Upper lobe of left lung (tissue), 6 donors: Measurements from ENCODE around the gene DNASE1L2. TPM values are rescaled to one million over a fixed set of nuclear protein-coding genes. Genes with fewer than 3 reads are reported as not detected.

Experiments used
- ATAC-seq, 2 donors: fragments of 200-7000 bp; cut with Tn5 transposase; one replicate each; pipeline ENCODE4 v1.9.1; 2022; ENCODE audit warnings: mild to moderate bottlenecking in 2 of 2, moderate library complexity in 2 of 2; ENCODE audit not compliant: low FRiP score in 2 of 2
- DNase-seq, 2 donors: peaks; one replicate each; pipeline ENCODE4 v3.0.0-alpha.2; 2019 to 2020
- H3K27ac ChIP-seq, 4 donors: fragments of 200-600 bp; sonication (generic); one replicate each; pipeline ENCODE4 v1.5.1; 2016 to 2019
- H3K27me3 ChIP-seq, 4 donors: fragments of 200-600 bp; sonication (generic); one replicate each; pipeline ENCODE4 v1.5.1; 2017 to 2019
- H3K36me3 ChIP-seq, 4 donors: fragments of 200-600 bp; sonication (generic); one replicate each; pipeline ENCODE4 v1.5.1; 2016 to 2019
- H3K4me1 ChIP-seq, 4 donors: fragments of 200-600 bp; sonication (generic); one replicate each; pipeline ENCODE4 v1.5.1; 2018 to 2019
- H3K4me3 ChIP-seq, 4 donors: fragments of 200-600 bp; sonication (generic); one replicate each; pipeline ENCODE4 v1.5.1; 2017 to 2019; ENCODE audit warnings: mild to moderate bottlenecking in 2 of 4, moderate library complexity in 1 of 4
- H3K9me3 ChIP-seq, 4 donors: fragments of 200-600 bp; sonication (generic); one replicate each; pipeline ENCODE4 v1.5.1; 2018 to 2019
- EP300 ChIP-seq, 4 donors: sonication (generic); formaldehyde crosslinking; IDR thresholded peaks; one replicate each; pipeline ENCODE4 v1.5.1; 2017; ENCODE audit warnings: antibody characterized with exemption in 4 of 4, control low read depth in 2 of 4
- POLR2A ChIP-seq, 4 donors: fragments of 450-650 bp; IDR thresholded peaks; one replicate each; pipeline ENCODE4 v1.5.1; 2016 to 2017; ENCODE audit warnings: antibody characterized with exemption in 4 of 4, mild to moderate bottlenecking in 2 of 4
- POLR2AphosphoS5 ChIP-seq, 2 donors: sonication (generic); formaldehyde crosslinking; IDR thresholded peaks; one replicate each; pipeline ENCODE4 v1.5.1; 2017; ENCODE audit warnings: antibody characterized with exemption in 2 of 2
- WGBS, 2 donors: methylation state at CpG; one replicate each; pipeline ENCODE4 v1.1.5; 2017 to 2018; 5-methylcytosine and 5-hydroxymethylcytosine counted together
- total RNA-seq, 6 donors: library from RNA; depleted of rRNA in 4 of 6; stranded (reverse); fragments of >200 nt in 4 of 6; gene quantifications; one replicate each; pipeline versions ENCODE4 v1.1.0 to v1.2.1, GENCODE V29; 2016 to 2021
- TF ChIP-seq, protein P1 (sequence below), 6 experiments: fragments of 450-650 bp in 4 of 6; fragments of 200-600 bp in 2 of 6; sonication (generic) in 2 of 6; IDR thresholded peaks; one replicate each; pipeline ENCODE4 v1.5.1; 2016 to 2019; ENCODE audit warnings: antibody characterized with exemption in 6 of 6
- donor health status: DM: no; HTN: no; CAD: no; lungs with moderate emphysema.
- donor health status: DM: no; HTN: yes; CAD: no; lungs with severe emphysema.

DNASE1L2 gene, protein sequence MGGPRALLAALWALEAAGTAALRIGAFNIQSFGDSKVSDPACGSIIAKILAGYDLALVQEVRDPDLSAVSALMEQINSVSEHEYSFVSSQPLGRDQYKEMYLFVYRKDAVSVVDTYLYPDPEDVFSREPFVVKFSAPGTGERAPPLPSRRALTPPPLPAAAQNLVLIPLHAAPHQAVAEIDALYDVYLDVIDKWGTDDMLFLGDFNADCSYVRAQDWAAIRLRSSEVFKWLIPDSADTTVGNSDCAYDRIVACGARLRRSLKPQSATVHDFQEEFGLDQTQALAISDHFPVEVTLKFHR
- total RNA-seq, result 1 to 10 TPM in 3 of 6 donors, under 1 TPM in 1, not detected in 2; 0.79 to 2.1 (median 1.5) TPM

DNA sequence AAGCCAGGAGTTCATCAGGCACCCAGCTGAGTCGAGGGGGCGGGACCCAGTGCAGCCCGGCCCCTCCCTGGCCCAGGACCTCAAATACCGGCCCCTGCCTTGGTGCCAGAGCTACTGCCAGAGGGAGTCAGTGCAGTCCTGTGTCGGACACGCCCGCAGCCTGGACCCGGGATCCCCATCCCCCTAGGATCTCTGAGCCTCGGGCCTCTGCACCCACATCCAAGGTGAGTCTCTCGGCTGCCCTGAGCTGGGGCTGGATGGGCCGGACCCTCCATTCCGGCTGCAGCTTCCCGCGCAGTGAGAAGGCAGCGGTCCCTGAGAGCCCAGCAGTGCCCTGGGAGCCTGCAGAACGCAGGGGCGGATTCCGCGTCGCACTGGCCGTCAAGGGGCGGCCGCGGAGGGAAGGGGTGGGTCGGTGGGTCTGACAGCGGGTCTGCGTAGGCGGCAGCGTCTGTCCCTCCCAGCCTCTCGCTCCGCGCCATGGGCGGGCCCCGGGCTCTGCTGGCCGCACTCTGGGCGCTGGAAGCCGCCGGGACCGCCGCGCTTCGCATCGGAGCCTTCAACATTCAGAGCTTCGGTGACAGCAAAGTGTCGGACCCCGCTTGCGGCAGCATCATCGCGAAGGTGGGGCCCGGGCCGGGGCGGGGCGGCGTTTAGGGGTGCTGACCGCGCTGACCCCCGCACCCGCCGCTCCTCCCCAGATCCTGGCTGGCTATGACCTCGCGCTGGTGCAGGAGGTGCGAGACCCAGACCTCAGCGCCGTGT, at the start of gene DNASE1L2:
Gene DNASE1L2, plus strand, starts transcription at position 108 of the 765 bp plus-strand sequence. Its CDS starts 373 bp downstream, at position 481.
- ATAC-seq (peak in 1 of 2 donors; percentile 64), DNase-seq (peak in 1 of 2 donors; percentile 88)
- WGBS, 2 donors, result 10 to 20% methylated on average over 3 to 4 of the region's 64 CpGs
- no peak for TF ChIP-seq POLR2AphosphoS5 (IDR thresholded peaks at IDR 0.05)
- TF ChIP-seq POLR2A (IDR thresholded peaks at IDR 0.05), result no peak
- no peak for TF ChIP-seq EP300 (IDR thresholded peaks at IDR 0.05)
- TF ChIP-seq, protein P1, sequence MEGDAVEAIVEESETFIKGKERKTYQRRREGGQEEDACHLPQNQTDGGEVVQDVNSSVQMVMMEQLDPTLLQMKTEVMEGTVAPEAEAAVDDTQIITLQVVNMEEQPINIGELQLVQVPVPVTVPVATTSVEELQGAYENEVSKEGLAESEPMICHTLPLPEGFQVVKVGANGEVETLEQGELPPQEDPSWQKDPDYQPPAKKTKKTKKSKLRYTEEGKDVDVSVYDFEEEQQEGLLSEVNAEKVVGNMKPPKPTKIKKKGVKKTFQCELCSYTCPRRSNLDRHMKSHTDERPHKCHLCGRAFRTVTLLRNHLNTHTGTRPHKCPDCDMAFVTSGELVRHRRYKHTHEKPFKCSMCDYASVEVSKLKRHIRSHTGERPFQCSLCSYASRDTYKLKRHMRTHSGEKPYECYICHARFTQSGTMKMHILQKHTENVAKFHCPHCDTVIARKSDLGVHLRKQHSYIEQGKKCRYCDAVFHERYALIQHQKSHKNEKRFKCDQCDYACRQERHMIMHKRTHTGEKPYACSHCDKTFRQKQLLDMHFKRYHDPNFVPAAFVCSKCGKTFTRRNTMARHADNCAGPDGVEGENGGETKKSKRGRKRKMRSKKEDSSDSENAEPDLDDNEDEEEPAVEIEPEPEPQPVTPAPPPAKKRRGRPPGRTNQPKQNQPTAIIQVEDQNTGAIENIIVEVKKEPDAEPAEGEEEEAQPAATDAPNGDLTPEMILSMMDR (IDR thresholded peaks at IDR 0.05), result no peak
- Histone ChIP-seq H3K27me3 (peaks cover 0 to 19% (median 10%) of the 10 kb centered on the region in 4 donors), H3K4me3 (peak within 1 kb of the TSS in 2 of 4 donors; percentile 9 to 10), H3K9me3 (no peaks in the 10 kb centered on the region), H3K27ac (no peak within 1 kb of the TSS), H3K36me3 (peaks cover 25 to 52% (median 46%) of the 10 kb centered on the region in 4 donors), H3K4me1 (peaks cover 12 to 21% (median 19%) of the 10 kb centered on the region in 4 donors)

DNA sequence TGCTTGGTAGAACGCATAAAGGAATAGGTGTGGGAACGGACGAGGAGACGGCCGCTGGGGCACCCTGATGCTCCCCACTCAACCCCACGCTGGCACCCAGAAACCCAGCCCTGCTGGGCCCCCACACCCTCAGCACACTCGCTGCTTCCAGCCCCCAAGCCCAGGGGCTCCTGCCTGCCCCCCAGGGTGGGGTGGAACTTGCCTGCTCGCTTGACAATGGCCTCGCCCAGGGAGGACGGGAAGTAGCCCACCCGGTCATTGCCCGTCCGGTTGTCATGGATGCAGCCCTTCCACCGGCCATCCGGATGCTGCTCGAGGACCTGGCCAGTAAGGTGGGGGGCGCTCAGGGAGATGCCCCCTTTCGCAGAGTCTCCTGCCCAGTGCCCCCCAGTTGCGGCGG, 49.7 kb upstream of the DNASE1L2 start:
- no peaks in the 10 kb centered on the region for H3K4me1 ChIP-seq
- DNase-seq, result peak in 1 of 2 donors; percentile 58
- H3K4me3 ChIP-seq, result no peak overlapping the region
- 80 to 87% methylated on average over 1 to 15 of the region's 20 CpGs for WGBS, 2 donors
- no peak for TF ChIP-seq EP300 (IDR thresholded peaks at IDR 0.05)
- no peak for TF ChIP-seq POLR2AphosphoS5 (IDR thresholded peaks at IDR 0.05)
- TF ChIP-seq POLR2A (IDR thresholded peaks at IDR 0.05), result no peak
- TF ChIP-seq, protein P1 (IDR thresholded peaks at IDR 0.05), result no peak
- no peak overlapping the region for H3K27ac ChIP-seq
- H3K9me3 ChIP-seq, result no peaks in the 10 kb centered on the region
- no peaks in the 10 kb centered on the region for H3K27me3 ChIP-seq
- H3K36me3 ChIP-seq, result no peaks in the 10 kb centered on the region
- no peak for ATAC-seq

DNA sequence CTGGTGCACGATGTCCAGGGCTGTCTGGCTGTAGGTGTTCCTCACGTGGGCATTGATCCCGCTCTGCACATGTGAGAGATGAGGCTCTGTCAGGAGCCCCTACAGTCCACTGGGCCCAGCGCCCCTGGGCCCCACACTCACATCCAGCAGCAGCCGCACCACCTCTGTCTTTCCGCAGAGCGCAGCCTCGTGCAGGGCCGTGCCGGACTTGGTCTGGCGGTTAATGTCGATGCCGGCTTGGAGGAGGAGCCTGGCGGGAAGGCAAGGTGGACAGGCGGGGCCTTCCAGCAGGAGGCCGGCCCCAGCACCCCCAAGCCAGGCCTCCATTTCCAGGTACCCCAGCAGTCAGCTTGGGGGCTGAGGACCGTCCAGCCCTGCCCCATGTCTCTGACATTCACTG, 49.0 kb upstream of the DNASE1L2 start:
- no peak for DNase-seq
- ATAC-seq, result no peak
- Histone ChIP-seq H3K36me3 (no peaks in the 10 kb centered on the region), H3K27ac (no peak overlapping the region), H3K4me1 (no peaks in the 10 kb centered on the region), H3K27me3 (no peaks in the 10 kb centered on the region), H3K4me3 (no peak overlapping the region), H3K9me3 (no peaks in the 10 kb centered on the region)
- no peak for TF ChIP-seq POLR2AphosphoS5 (IDR thresholded peaks at IDR 0.05)
- TF ChIP-seq, protein P1 (IDR thresholded peaks at IDR 0.05), result no peak
- TF ChIP-seq POLR2A (IDR thresholded peaks at IDR 0.05), result no peak
- TF ChIP-seq EP300 (IDR thresholded peaks at IDR 0.05), result no peak
- WGBS, 2 donors, result 82 to 93% methylated on average over 7 to 17 of the region's 17 CpGs

DNA sequence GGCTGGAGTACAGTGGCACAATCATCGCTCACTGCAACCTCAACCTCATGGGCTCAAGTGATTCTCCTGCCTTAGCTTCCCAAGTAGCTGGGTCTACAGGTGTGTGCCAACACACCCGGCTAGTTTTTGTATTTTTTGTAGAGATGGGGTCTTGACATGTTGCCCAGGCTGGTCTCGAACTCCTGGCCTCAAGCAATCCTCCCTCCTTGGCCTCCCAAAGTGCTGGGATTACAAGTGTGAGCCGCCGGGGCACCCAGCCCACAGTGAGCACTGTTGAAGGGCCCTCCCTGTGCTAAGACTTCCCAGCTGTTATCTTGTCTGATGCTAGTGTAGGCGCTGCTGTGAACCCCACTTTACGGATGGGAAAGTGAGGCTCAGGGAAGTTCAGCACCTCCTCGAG, 47.8 kb upstream of the DNASE1L2 start:
- DNase-seq (peak in 1 of 2 donors; percentile 28), ATAC-seq (no peak)
- no peak overlapping the region for H3K27ac ChIP-seq
- no peaks in the 10 kb centered on the region for H3K36me3 ChIP-seq
- no peaks in the 10 kb centered on the region for H3K9me3 ChIP-seq
- H3K4me1 ChIP-seq, result no peaks in the 10 kb centered on the region
- 91 to 94% methylated on average over 8 of the region's 8 CpGs for WGBS, 2 donors
- H3K4me3 ChIP-seq, result no peak overlapping the region
- H3K27me3 ChIP-seq, result no peaks in the 10 kb centered on the region
- TF ChIP-seq, protein P1 (IDR thresholded peaks at IDR 0.05), result no peak
- TF ChIP-seq EP300 (IDR thresholded peaks at IDR 0.05) (no peak), POLR2A (IDR thresholded peaks at IDR 0.05) (no peak), POLR2AphosphoS5 (IDR thresholded peaks at IDR 0.05) (no peak)
